H9 (cell line): ENCODE measurements around the gene SUPT6H. TPM values are rescaled to one million over a fixed set of nuclear protein-coding genes. Genes with fewer than 3 reads are reported as not detected.
"Not testable (repeated sequence)": the region's sequence is repeated elsewhere in the genome, so short reads cannot be mapped to it uniquely, and the experiment has no call there.

Experiments
- DNase-seq: peaks from one replicate; pipeline ENCODE4 v3.0.0-alpha.2; 2017
- H2AFZ ChIP-seq: one replicate; pipeline ENCODE4 v1.6.1; 2013; ENCODE audit warnings: mild to moderate bottlenecking, low read length, control low read depth, moderate library complexity
- H2AK5ac ChIP-seq: 2 replicates; pipeline ENCODE4 v1.6.1; 2013; ENCODE audit warnings: low read length, control low read depth, mixed read lengths; ENCODE audit not compliant: insufficient read length
- H2BK120ac ChIP-seq: one replicate; pipeline ENCODE4 v1.6.1; 2013; ENCODE audit warnings: low read depth, mild to moderate bottlenecking, low read length, control low read depth, inconsistent platforms; ENCODE audit not compliant: poor library complexity, severe bottlenecking
- H2BK12ac ChIP-seq: 2 replicates; pipeline ENCODE4 v1.6.1; 2013; ENCODE audit warnings: low read length, control low read depth, mixed read lengths, low read depth; ENCODE audit not compliant: insufficient read length
- H2BK15ac ChIP-seq: 2 replicates; pipeline ENCODE4 v1.6.1; 2013; ENCODE audit warnings: low read depth, low read length, control low read depth
- H2BK20ac ChIP-seq: one replicate; pipeline ENCODE4 v1.6.1; 2013; ENCODE audit warnings: low read depth, mild to moderate bottlenecking, low read length, control low read depth, inconsistent platforms; ENCODE audit not compliant: poor library complexity, severe bottlenecking
- H2BK5ac ChIP-seq: 2 replicates; pipeline ENCODE4 v1.6.1; 2013; ENCODE audit warnings: low read length, control low read depth, mixed read lengths; ENCODE audit not compliant: insufficient read length
- H3K14ac ChIP-seq: 2 replicates; pipeline ENCODE4 v1.6.1; 2013; ENCODE audit warnings: low read length, control low read depth; ENCODE audit not compliant: insufficient read depth
- H3K18ac ChIP-seq: 2 replicates; pipeline ENCODE4 v1.6.1; 2013; ENCODE audit warnings: low read depth, mild to moderate bottlenecking, mixed read lengths, low read length, control low read depth; ENCODE audit not compliant: insufficient read length
- H3K23ac ChIP-seq: 2 replicates; pipeline ENCODE4 v1.6.1; 2013; ENCODE audit warnings: low read length, control low read depth, mixed read lengths, low read depth; ENCODE audit not compliant: insufficient read length
- H3K23me2 ChIP-seq: 2 replicates; pipeline ENCODE4 v1.6.1; 2013; ENCODE audit warnings: low read depth, mild to moderate bottlenecking, mixed read lengths, low read length, control low read depth; ENCODE audit not compliant: insufficient read length, poor library complexity, severe bottlenecking
- H3K27ac ChIP-seq: 2 replicates; pipeline ENCODE4 v1.5.1; 2013; ENCODE audit warnings: low read length, control low read depth, mixed read lengths, low read depth; ENCODE audit not compliant: insufficient read length
- H3K27me3 ChIP-seq: 2 replicates; pipeline ENCODE4 v1.6.1; 2013; ENCODE audit warnings: low read length, control low read depth, inconsistent platforms; ENCODE audit not compliant: insufficient read depth
- H3K4ac ChIP-seq: 2 replicates; pipeline ENCODE4 v1.6.1; 2013; ENCODE audit warnings: low read depth, mild to moderate bottlenecking, control low read depth, inconsistent platforms, low read length, moderate library complexity
- H3K4me1 ChIP-seq: 2 replicates; pipeline ENCODE4 v1.6.1; 2013; ENCODE audit warnings: low read length, control low read depth, inconsistent platforms; ENCODE audit not compliant: insufficient read depth
- H3K4me2 ChIP-seq: 2 replicates; pipeline ENCODE4 v1.6.1; 2013; ENCODE audit warnings: low read length, control low read depth, mixed read lengths; ENCODE audit not compliant: insufficient read length, insufficient read depth
- H3K56ac ChIP-seq: 2 replicates; pipeline ENCODE4 v1.6.1; 2013; ENCODE audit warnings: low read depth, mild to moderate bottlenecking, mixed read lengths, low read length, control low read depth; ENCODE audit not compliant: insufficient read length
- H3K79me1 ChIP-seq: 2 replicates; pipeline ENCODE4 v1.6.1; 2013; ENCODE audit warnings: low read depth, mild to moderate bottlenecking, moderate library complexity, low read length, control low read depth, inconsistent platforms; ENCODE audit not compliant: insufficient read depth, poor library complexity, severe bottlenecking
- H3K79me2 ChIP-seq: 2 replicates; pipeline ENCODE4 v1.6.1; 2013; ENCODE audit warnings: low read length, control low read depth, inconsistent platforms; ENCODE audit not compliant: insufficient read depth
- H3K9ac ChIP-seq: 2 replicates; pipeline ENCODE4 v1.6.1; 2013; ENCODE audit warnings: low read length, control low read depth, mixed read lengths; ENCODE audit not compliant: insufficient read length; ENCODE audit errors: extremely low read depth
- H3K9me3 ChIP-seq: one replicate; pipeline ENCODE4 v1.6.1; 2013; ENCODE audit warnings: low read depth, low read length, inconsistent platforms; ENCODE audit not compliant: control insufficient read depth
- H3T11ph ChIP-seq: one replicate; pipeline ENCODE4 v1.6.1; 2013; ENCODE audit warnings: mild to moderate bottlenecking, low read length, control low read depth, inconsistent platforms
- H4K20me1 ChIP-seq: one replicate; pipeline ENCODE4 v1.6.1; 2013; ENCODE audit not compliant: control insufficient read depth, insufficient read length, insufficient read depth
- H4K5ac ChIP-seq: 2 replicates; pipeline ENCODE4 v1.6.1; 2013; ENCODE audit warnings: low read depth, mild to moderate bottlenecking, mixed read lengths, low read length, control low read depth; ENCODE audit not compliant: insufficient read length
- H4K8ac ChIP-seq: replicated peaks from 2 replicates; pipeline ENCODE4 v1.6.1; 2013; ENCODE audit warnings: low read length, control low read depth, mixed read lengths, low read depth; ENCODE audit not compliant: insufficient read length
- H4K91ac ChIP-seq: 2 replicates; pipeline ENCODE4 v1.6.1; 2013; ENCODE audit warnings: low read depth, mild to moderate bottlenecking, moderate library complexity, mixed read lengths, low read length, control low read depth; ENCODE audit not compliant: insufficient read length
- H3K27ac Mint-ChIP-seq, 3 experiments: 2 replicates in 2 of 3; 3 replicates in 1 of 3; pipeline ENCODE4 v1.8.0; 2020 to 2021; ENCODE audit warnings: mixed read lengths in 3 of 3, mild to moderate bottlenecking in 1 of 3, moderate library complexity in 1 of 3
- H3K27me3 Mint-ChIP-seq: 2 replicates; pipeline ENCODE4 v1.8.0; 2021; ENCODE audit warnings: low read depth, mild to moderate bottlenecking, moderate library complexity, mixed read lengths
- H3K36me3 Mint-ChIP-seq, 3 experiments: 2 replicates in 2 of 3; 3 replicates in 1 of 3; pipeline ENCODE4 v1.8.0; 2020 to 2021; ENCODE audit warnings: low read depth in 3 of 3, mixed read lengths in 3 of 3; ENCODE audit not compliant: insufficient read depth in 1 of 3
- H3K4me1 Mint-ChIP-seq, 2 experiments: 2 replicates each; pipeline ENCODE4 v1.8.0; 2020; ENCODE audit warnings: mixed read lengths in 2 of 2
- H3K4me3 Mint-ChIP-seq, 2 experiments: 2 replicates in 1 of 2; 3 replicates in 1 of 2; pipeline ENCODE4 v1.8.0; 2020 to 2021; ENCODE audit warnings: mild to moderate bottlenecking in 2 of 2, mixed read lengths in 2 of 2, moderate library complexity in 1 of 2
- H3K9me3 Mint-ChIP-seq, 2 experiments: 2 replicates in 1 of 2; 3 replicates in 1 of 2; pipeline ENCODE4 v1.8.0; 2020; ENCODE audit warnings: mild to moderate bottlenecking in 2 of 2, mixed read lengths in 2 of 2, moderate library complexity in 1 of 2
- WGBS: extraction: QIAGEN DNeasy Blood & Tissue Kit; methylation state at CpG from one replicate; pipeline ENCODE4 v1.1.7; 2013; ENCODE audit warnings: missing lambda C conversion rate, low lambda C conversion rate, mixed read lengths; ENCODE audit not compliant: insufficient read length; ENCODE audit errors: extremely low coverage; 5-methylcytosine and 5-hydroxymethylcytosine counted together
- total RNA-seq: library from RNA; stranded (reverse); gene quantifications from 2 replicates; pipeline ENCODE4 v1.2.1, GENCODE V29; 2021

SUPT6H gene
- total RNA-seq, 1 experiment from 2014 or later = 85.8 TPM

DNA sequence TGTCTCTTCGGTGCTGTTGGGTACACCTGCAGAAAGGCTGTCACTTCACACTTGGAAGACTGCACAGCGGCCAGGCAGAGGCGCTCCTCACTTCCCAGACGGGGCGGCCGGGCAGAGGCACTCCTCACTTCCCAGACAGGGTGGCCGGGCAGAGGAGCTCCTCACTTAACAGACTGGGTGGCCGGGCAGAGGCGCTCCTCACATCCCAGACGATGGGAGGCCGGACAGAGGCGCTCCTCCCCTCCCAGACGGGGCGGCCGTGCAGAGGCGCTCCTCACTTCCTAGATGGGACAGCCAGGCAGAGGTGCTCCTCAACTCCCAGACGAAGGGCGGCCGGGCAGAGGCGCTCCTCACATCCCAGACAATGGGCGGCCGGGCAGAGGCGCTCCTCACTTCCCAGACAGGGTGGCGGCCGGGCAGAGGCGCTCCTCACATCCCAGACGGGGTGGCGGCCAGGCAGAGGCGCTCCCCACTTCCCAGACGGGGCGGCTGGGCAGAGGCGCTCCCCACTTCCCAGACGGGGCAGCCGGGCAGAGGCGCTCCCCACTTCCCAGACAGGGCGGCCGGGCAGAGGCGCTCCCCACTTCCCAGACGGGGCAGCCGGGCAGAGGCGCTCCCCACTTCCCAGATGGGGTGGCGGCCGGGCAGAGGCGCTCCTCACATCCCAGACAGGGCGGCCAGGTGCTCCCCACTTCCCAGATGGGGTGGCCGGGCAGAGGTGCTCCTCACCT, 3.1 kb upstream of the SUPT6H start:
- not testable (repeated sequence) for H3K23me2 ChIP-seq, H3K79me1 ChIP-seq, H2BK20ac ChIP-seq, H2BK120ac ChIP-seq, H3K27me3 Mint-ChIP-seq, H4K8ac ChIP-seq, H3K4me3 Mint-ChIP-seq, H3K56ac ChIP-seq, H2AK5ac ChIP-seq, H3K27ac Mint-ChIP-seq, H3K27me3 ChIP-seq, H2BK5ac ChIP-seq, H2AFZ ChIP-seq, H4K5ac ChIP-seq, H2BK15ac ChIP-seq, H3K14ac ChIP-seq, H3T11ph ChIP-seq, H2BK12ac ChIP-seq, H4K20me1 ChIP-seq, H4K91ac ChIP-seq, H3K9me3 ChIP-seq, H3K27ac ChIP-seq, H3K23ac ChIP-seq, H3K9ac ChIP-seq, H3K18ac ChIP-seq, H3K4me1 ChIP-seq, H3K4ac ChIP-seq, H3K4me2 ChIP-seq
- Mint-ChIP-seq H3K4me1 (peaks cover 16 to 18% of the 10 kb centered on the region in 2 experiments), H3K9me3 (peaks cover 28 to 33% of the 10 kb centered on the region in 2 experiments), H3K36me3 (peaks cover 36 to 50% (median 47%) of the 10 kb centered on the region in 3 experiments)
- peaks cover 19% of the 10 kb centered on the region; the same call in 1 of the 2 replicates for H3K79me2 ChIP-seq
- DNase-seq = peak; percentile 39
- no CpG with 5 or more reads among the region's 46 CpGs for WGBS

DNA sequence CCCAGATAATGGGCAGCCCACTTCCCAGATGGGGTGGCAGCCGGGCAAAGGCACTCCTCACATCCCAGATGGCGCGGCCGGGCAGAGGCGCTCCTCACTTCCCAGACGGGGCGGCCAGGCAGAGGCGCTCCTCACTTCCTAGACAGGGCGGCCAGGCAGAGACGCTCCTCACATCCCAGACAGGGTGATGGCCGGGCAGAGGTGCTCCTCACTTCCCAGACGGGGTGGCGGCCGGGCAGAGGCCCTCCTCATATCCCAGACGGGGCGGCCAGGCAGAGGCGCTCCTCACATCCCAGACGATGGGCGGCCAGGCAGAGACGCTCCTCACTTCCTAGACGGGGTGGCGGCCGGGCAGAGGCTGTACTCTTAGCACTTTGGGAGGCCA, 2.5 kb upstream of the SUPT6H start:
- H2BK120ac ChIP-seq, H3K9ac ChIP-seq, H3K23ac ChIP-seq, H2BK12ac ChIP-seq, H3K27ac ChIP-seq, H3K4ac ChIP-seq, H3T11ph ChIP-seq, H4K8ac ChIP-seq, H3K23me2 ChIP-seq, H3K27ac Mint-ChIP-seq, H2AFZ ChIP-seq, H2BK5ac ChIP-seq, H4K91ac ChIP-seq, H3K56ac ChIP-seq, DNase-seq, H4K5ac ChIP-seq, H2BK20ac ChIP-seq, H2AK5ac ChIP-seq, H3K4me2 ChIP-seq, H3K27me3 Mint-ChIP-seq, H3K14ac ChIP-seq, H2BK15ac ChIP-seq, H3K9me3 ChIP-seq, H4K20me1 ChIP-seq, H3K4me1 ChIP-seq, H3K18ac ChIP-seq, H3K79me1 ChIP-seq, H3K27me3 ChIP-seq: not testable (repeated sequence)
- Mint-ChIP-seq H3K9me3 (peaks cover 28 to 33% of the 10 kb centered on the region in 2 experiments), H3K36me3 (peaks cover 36 to 49% (median 48%) of the 10 kb centered on the region in 3 experiments), H3K4me1 (peaks cover 16 to 20% of the 10 kb centered on the region in 2 experiments), H3K4me3 (peak overlapping the region in 1 of 2 experiments; percentile 20; a peak in 1 of 5 replicates)
- peaks cover 20% of the 10 kb centered on the region; the same call in 1 of the 2 replicates for H3K79me2 ChIP-seq
- WGBS = no CpG with 5 or more reads among the region's 23 CpGs
